ENCODE results near the gene PLEKHM1.
"Not testable (repeated sequence)": the region's sequence is repeated elsewhere in the genome, so short reads cannot be mapped to it uniquely, and the experiment has no call there.

The PLEKHM1 gene

GRCh38 chr17:45487704-45488103 lies 2.8 kb downstream of the PLEKHM1 start:
- H3K4me1 ChIP-seq (ENCODE audit: control insufficient read depth in 1 of 2, insufficient read depth in 1 of 2, low read depth in 1 of 2, low read length in 1 of 2): peaks cover 53 to 54% of the 10 kb centered on the region in 2 experiments
- not testable (repeated sequence) for H3K27me3 ChIP-seq; H3K36me3 ChIP-seq; H3K4me3 ChIP-seq (ENCODE audit: low read depth in 1 of 2, low read length in 1 of 2); H3K9me3 ChIP-seq
- H3K27ac ChIP-seq: peak overlapping the region; percentile 89

GRCh38 chr17:45483591-45484216 lies 6.8 kb downstream of the PLEKHM1 start:
- not testable (repeated sequence) for H3K27me3 ChIP-seq; H3K9me3 ChIP-seq; H3K4me3 ChIP-seq (ENCODE audit: low read depth in 1 of 2, low read length in 1 of 2)
- Histone ChIP-seq H3K27ac (peak overlapping the region; percentile 69), H3K4me1 (ENCODE audit: control insufficient read depth in 1 of 2, insufficient read depth in 1 of 2, low read depth in 1 of 2, low read length in 1 of 2) (peaks cover 42 to 45% of the 10 kb centered on the region in 2 experiments), H3K36me3 (peaks cover 10% of the 10 kb centered on the region)

GRCh38 chr17:45483177-45483576 lies 7.3 kb downstream of the PLEKHM1 start:
- Histone ChIP-seq H3K4me1 (ENCODE audit: control insufficient read depth in 1 of 2, insufficient read depth in 1 of 2, low read depth in 1 of 2, low read length in 1 of 2) (peaks cover 36 to 40% of the 10 kb centered on the region in 2 experiments), H3K36me3 (peaks cover 14% of the 10 kb centered on the region), H3K27ac (peak overlapping the region; percentile 69)
- H3K27me3 ChIP-seq; H3K9me3 ChIP-seq; H3K4me3 ChIP-seq (ENCODE audit: low read depth in 1 of 2, low read length in 1 of 2): not testable (repeated sequence)

GRCh38 chr17:45482317-45482716 lies 8.2 kb downstream of the PLEKHM1 start:
- not testable (repeated sequence) for H3K27me3 ChIP-seq, H3K27ac ChIP-seq, H3K9me3 ChIP-seq

GRCh38 chr17:45475436-45475835 lies 15.1 kb downstream of the PLEKHM1 start:
- H3K4me3 ChIP-seq (ENCODE audit: low read depth in 1 of 2, low read length in 1 of 2); H3K27ac ChIP-seq; H3K9me3 ChIP-seq; H3K27me3 ChIP-seq; H3K4me1 ChIP-seq (ENCODE audit: control insufficient read depth in 1 of 2, insufficient read depth in 1 of 2, low read depth in 1 of 2, low read length in 1 of 2): not testable (repeated sequence)
- peaks cover 74% of the 10 kb centered on the region for H3K36me3 ChIP-seq

More at GRCh38 chr17:45482317-45482716, 8.2 kb downstream of the PLEKHM1 start:
- not testable (repeated sequence) for H3K4me3 ChIP-seq (ENCODE audit: low read depth in 1 of 2, low read length in 1 of 2)
- Histone ChIP-seq H3K36me3 (peaks cover 23% of the 10 kb centered on the region), H3K4me1 (ENCODE audit: control insufficient read depth in 1 of 2, insufficient read depth in 1 of 2, low read depth in 1 of 2, low read length in 1 of 2) (peaks cover 28 to 32% of the 10 kb centered on the region in 2 experiments)

GRCh38 chr17:45472249-45472648 lies 18.3 kb downstream of the PLEKHM1 start:
- not testable (repeated sequence) for H3K9me3 ChIP-seq; H3K27me3 ChIP-seq; H3K27ac ChIP-seq; H3K4me1 ChIP-seq (ENCODE audit: control insufficient read depth in 1 of 2, insufficient read depth in 1 of 2, low read depth in 1 of 2, low read length in 1 of 2); H3K4me3 ChIP-seq (ENCODE audit: low read depth in 1 of 2, low read length in 1 of 2)
- H3K36me3 ChIP-seq: peaks cover 84% of the 10 kb centered on the region

GRCh38 chr17:45469204-45469563 lies 21.3 kb downstream of the PLEKHM1 start:
- not testable (repeated sequence) for H3K4me1 ChIP-seq (ENCODE audit: control insufficient read depth in 1 of 2, insufficient read depth in 1 of 2, low read depth in 1 of 2, low read length in 1 of 2); H3K27me3 ChIP-seq; H3K4me3 ChIP-seq (ENCODE audit: low read depth in 1 of 2, low read length in 1 of 2); H3K9me3 ChIP-seq; H3K27ac ChIP-seq
- H3K36me3 ChIP-seq: peaks cover 75% of the 10 kb centered on the region

GRCh38 chr17:45468293-45469203 lies 22.0 kb downstream of the PLEKHM1 start:
- H3K4me1 ChIP-seq (ENCODE audit: control insufficient read depth in 1 of 2, insufficient read depth in 1 of 2, low read depth in 1 of 2, low read length in 1 of 2); H3K27me3 ChIP-seq; H3K9me3 ChIP-seq; H3K27ac ChIP-seq; H3K4me3 ChIP-seq (ENCODE audit: low read depth in 1 of 2, low read length in 1 of 2): not testable (repeated sequence)
- peaks cover 75% of the 10 kb centered on the region for H3K36me3 ChIP-seq

- H3K36me3 ChIP-seq: peaks cover 65% of the 10 kb centered on the region
- H3K4me1 ChIP-seq (ENCODE audit: control insufficient read depth in 1 of 2, insufficient read depth in 1 of 2, low read depth in 1 of 2, low read length in 1 of 2); H3K9me3 ChIP-seq; H3K27me3 ChIP-seq; H3K27ac ChIP-seq; H3K4me3 ChIP-seq (ENCODE audit: low read depth in 1 of 2, low read length in 1 of 2): not testable (repeated sequence)
These were observed 28.8 kb downstream of the PLEKHM1 start for GRCh38 chr17:45461524-45462327.

GRCh38 chr17:45460422-45460821 lies 30.1 kb downstream of the PLEKHM1 start:
- not testable (repeated sequence) for H3K27ac ChIP-seq; H3K27me3 ChIP-seq; H3K4me1 ChIP-seq (ENCODE audit: control insufficient read depth in 1 of 2, insufficient read depth in 1 of 2, low read depth in 1 of 2, low read length in 1 of 2); H3K9me3 ChIP-seq; H3K4me3 ChIP-seq (ENCODE audit: low read depth in 1 of 2, low read length in 1 of 2)
- H3K36me3 ChIP-seq: peaks cover 75% of the 10 kb centered on the region

- not testable (repeated sequence) for H3K27ac ChIP-seq; H3K27me3 ChIP-seq; H3K9me3 ChIP-seq; H3K4me3 ChIP-seq (ENCODE audit: low read depth in 1 of 2, low read length in 1 of 2); H3K4me1 ChIP-seq (ENCODE audit: control insufficient read depth in 1 of 2, insufficient read depth in 1 of 2, low read depth in 1 of 2, low read length in 1 of 2)
- H3K36me3 ChIP-seq: peaks cover 81% of the 10 kb centered on the region
These were observed 36.2 kb downstream of the PLEKHM1 start for GRCh38 chr17:45454341-45454740.

GRCh38 chr17:45453731-45454130 lies 36.8 kb downstream of the PLEKHM1 start:
- H3K27me3 ChIP-seq; H3K4me1 ChIP-seq (ENCODE audit: control insufficient read depth in 1 of 2, insufficient read depth in 1 of 2, low read depth in 1 of 2, low read length in 1 of 2); H3K4me3 ChIP-seq (ENCODE audit: low read depth in 1 of 2, low read length in 1 of 2); H3K27ac ChIP-seq; H3K9me3 ChIP-seq: not testable (repeated sequence)
- H3K36me3 ChIP-seq: peaks cover 87% of the 10 kb centered on the region

- H3K4me3 ChIP-seq (ENCODE audit: low read depth in 1 of 2, low read length in 1 of 2); H3K4me1 ChIP-seq (ENCODE audit: control insufficient read depth in 1 of 2, insufficient read depth in 1 of 2, low read depth in 1 of 2, low read length in 1 of 2); H3K27me3 ChIP-seq; H3K9me3 ChIP-seq; H3K27ac ChIP-seq: not testable (repeated sequence)
- peaks cover 88% of the 10 kb centered on the region for H3K36me3 ChIP-seq
These were observed 37.3 kb downstream of the PLEKHM1 start for GRCh38 chr17:45453225-45453534.
